SK-N-SH (cell line): Measurements from ENCODE around the gene MPIG6B. TPM values are rescaled to one million over a fixed set of nuclear protein-coding genes. Genes with fewer than 3 reads are reported as not detected.

Source experiments
- CTCF ChIA-PET: fragments of 300-600, 350-600 bp; formaldehyde crosslinking; extraction: SDS; loops from one replicate; lab custom pipeline; 2021; lab: Yijun Ruan, JAX
- POLR2A ChIA-PET: fragments of 350-600 bp; sonication (Branson Sonifier 250); formaldehyde crosslinking; extraction: SDS; loops from one replicate; lab custom pipeline; 2020; ENCODE audit warnings: antibody characterized with exemption, inconsistent platforms; lab: Yijun Ruan, JAX
- DNase-seq: peaks from one replicate; pipeline ENCODE4 v3.0.0; 2012
- H2AFZ ChIP-seq: fragments of 200-600 bp; sonication (generic); 2 replicates; pipeline ENCODE4 v1.8.1; 2016; ENCODE audit warnings: antibody characterized with exemption, mild to moderate bottlenecking, low read depth
- H3F3A ChIP-seq: fragments of 200-600 bp; sonication (generic); replicated peaks from 2 replicates; pipeline ENCODE3; 2016; ENCODE audit warnings: antibody characterized with exemption, mild to moderate bottlenecking; ENCODE audit not compliant: insufficient read depth
- H3K27ac ChIP-seq, 2 experiments: fragments of 200-500 bp in 1 of 2; fragments of 200-600 bp in 1 of 2; sonication (Bioruptor generic) in 1 of 2; sonication (generic), shearing (Covaris generic) in 1 of 2; 2 replicates each; pipeline versions ENCODE4 v1.5.1 to v1.6.1; 2014 to 2016; ENCODE audit warnings: low read depth in 2 of 2, inconsistent platforms in 1 of 2, low read length in 1 of 2, mild to moderate bottlenecking in 1 of 2, mixed read lengths in 1 of 2
- H3K27me3 ChIP-seq: fragments of 200-600 bp; sonication (generic), shearing (Covaris generic); 2 replicates; pipeline ENCODE4 v1.6.1; 2016; ENCODE audit warnings: mixed run types; ENCODE audit not compliant: insufficient read depth
- H3K36me3 ChIP-seq, 2 experiments: fragments of 200-500 bp in 1 of 2; fragments of 200-600 bp in 1 of 2; sonication (Bioruptor generic) in 1 of 2; sonication (generic) in 1 of 2; replicated peaks in 1 of 2; 2 replicates each; pipeline versions ENCODE3 to v1.5.1; 2014 to 2016; ENCODE audit warnings: low read length in 1 of 2, mild to moderate bottlenecking in 1 of 2; ENCODE audit not compliant: insufficient read depth in 2 of 2, control insufficient read depth in 1 of 2
- H3K4me1 ChIP-seq, 2 experiments: fragments of 200-500 bp in 1 of 2; fragments of 200-600 bp in 1 of 2; sonication (Bioruptor generic) in 1 of 2; sonication (generic), shearing (Covaris generic) in 1 of 2; 2 replicates each; pipeline versions ENCODE4 v1.5.1 to v1.6.1; 2014 to 2016; ENCODE audit warnings: low read depth in 1 of 2, low read length in 1 of 2, mixed run types in 1 of 2; ENCODE audit not compliant: insufficient read depth in 2 of 2, control insufficient read depth in 1 of 2
- H3K4me2 ChIP-seq: fragments of 200-600 bp; sonication (generic), shearing (Covaris generic); 2 replicates; pipeline ENCODE4 v1.6.1; 2017; ENCODE audit warnings: mixed run types
- H3K4me3 ChIP-seq, 2 experiments: fragments of 200-500 bp in 1 of 2; fragments of 200-600 bp in 1 of 2; sonication (Bioruptor generic) in 1 of 2; sonication (generic), shearing (Covaris generic) in 1 of 2; 2 replicates each; pipeline versions ENCODE4 v1.5.1 to v1.8.1; 2014 to 2016; ENCODE audit warnings: low read depth in 2 of 2, inconsistent platforms in 1 of 2, low read length in 1 of 2, mild to moderate bottlenecking in 1 of 2, mixed read lengths in 1 of 2, moderate library complexity in 1 of 2
- H3K79me2 ChIP-seq: fragments of 200-600 bp; sonication (generic); 2 replicates; pipeline ENCODE4 v1.8.1; 2017; ENCODE audit warnings: mild to moderate bottlenecking; ENCODE audit not compliant: insufficient read depth
- H3K9ac ChIP-seq: fragments of 200-600 bp; sonication (generic); 2 replicates; pipeline ENCODE4 v1.6.1; 2017; ENCODE audit warnings: mixed run types
- H3K9me2 ChIP-seq: fragments of 200-600 bp; sonication (generic); 2 replicates; pipeline ENCODE4 v1.6.1; 2017; ENCODE audit warnings: mixed run types
- H3K9me3 ChIP-seq: fragments of 200-600 bp; sonication (generic); 2 replicates; pipeline ENCODE4 v1.6.1; 2017; ENCODE audit warnings: mixed run types, mild to moderate bottlenecking, moderate library complexity
- H4K20me1 ChIP-seq: fragments of 200-600 bp; sonication (generic); 2 replicates; pipeline ENCODE4 v1.6.1; 2017; ENCODE audit warnings: mild to moderate bottlenecking, mixed run types; ENCODE audit not compliant: insufficient read depth
- CHD2 ChIP-seq: fragments of 150-350 bp; IDR thresholded peaks from 2 replicates; pipeline ENCODE4 v1.6.1; 2018; ENCODE audit warnings: low read length; ENCODE audit not compliant: partially characterized antibody
- CTCF ChIP-seq: fragments of 200-600 bp; sonication (generic); IDR thresholded peaks from 2 replicates; pipeline ENCODE4 v1.6.1; 2017; ENCODE audit warnings: antibody characterized with exemption, mild to moderate bottlenecking, moderate library complexity
- EP300 ChIP-seq, 2 experiments: IDR thresholded peaks; 2 replicates each; pipeline versions ENCODE4 v1.4.0 to v1.6.1; 2012; ENCODE audit warnings: borderline replicate concordance in 1 of 2, low read depth in 1 of 2, low read length in 1 of 2
- FOSL2 ChIP-seq: IDR thresholded peaks from 2 replicates; pipeline ENCODE4 v1.4.0; 2012; ENCODE audit warnings: low read depth, mild to moderate bottlenecking, moderate library complexity, borderline replicate concordance
- GABPA ChIP-seq: IDR thresholded peaks from 2 replicates; pipeline ENCODE4 v1.4.0; 2012; ENCODE audit warnings: low read depth, mild to moderate bottlenecking
- JUND ChIP-seq: IDR thresholded peaks from 2 replicates; pipeline ENCODE4 v1.4.0; 2012
- MAX ChIP-seq: IDR thresholded peaks from 2 replicates; pipeline ENCODE4 v1.4.0; 2012; ENCODE audit warnings: low read depth
- MXI1 ChIP-seq: IDR thresholded peaks from 2 replicates; pipeline ENCODE4 v1.6.1; 2012; ENCODE audit warnings: mild to moderate bottlenecking, low read depth, low read length, improper control_type of control experiment
- PBX3 ChIP-seq: IDR thresholded peaks from 2 replicates; pipeline ENCODE4; 2012
- POLR2AphosphoS5 ChIP-seq: IDR thresholded peaks from 2 replicates; pipeline ENCODE4 v1.6.1; 2012; ENCODE audit warnings: low read depth, low read length
- RAD21 ChIP-seq: IDR thresholded peaks from 2 replicates; pipeline ENCODE4 v1.6.1; 2012; ENCODE audit warnings: mild to moderate bottlenecking, low read length
- REST ChIP-seq: IDR thresholded peaks from 2 replicates; pipeline ENCODE4 v1.6.1; 2012; ENCODE audit warnings: mild to moderate bottlenecking, low read depth, low read length, moderate library complexity
- TAF1 ChIP-seq: IDR thresholded peaks from 2 replicates; pipeline ENCODE4 v1.6.1; 2012; ENCODE audit warnings: low read depth, mild to moderate bottlenecking, low read length, moderate library complexity, borderline replicate concordance
- TCF12 ChIP-seq: IDR thresholded peaks from 2 replicates; pipeline ENCODE4 v1.4.0; 2012
- TEAD4 ChIP-seq: IDR thresholded peaks from 2 replicates; pipeline ENCODE4 v1.4.0; 2012; ENCODE audit warnings: mild to moderate bottlenecking, borderline replicate concordance; ENCODE audit not compliant: insufficient read depth
- YY1 ChIP-seq: IDR thresholded peaks from 2 replicates; pipeline ENCODE4 v1.4.0; 2012; ENCODE audit warnings: low read depth, mild to moderate bottlenecking
- ZBTB33 ChIP-seq: IDR thresholded peaks from 2 replicates; pipeline ENCODE4 v1.4.0; 2012; ENCODE audit warnings: low read depth, borderline replicate concordance
- WGBS: methylation state at CpG from one replicate; pipeline ENCODE4 v1.1.6; 2017; ENCODE audit warnings: low lambda C conversion rate; 5-methylcytosine and 5-hydroxymethylcytosine counted together
- polyA plus RNA-seq, 3 experiments: library from polyadenylated mRNA; depleted of rRNA; stranded (reverse); fragments of >200 nt; gene quantifications; 2 replicates each; pipeline ENCODE4 v1.2.3, GENCODE V29; 2012

MPIG6B gene
- polyA plus RNA-seq, 1 of the 3 experiments (the other 2 are of a cell fraction), result not detected

- no peak for TF ChIP-seq ZBTB33
- TF ChIP-seq FOSL2, result no peak
- no peak for TF ChIP-seq CTCF
- no peak for TF ChIP-seq TEAD4
- TF ChIP-seq GABPA, result no peak
Measured at GRCh38 chr6:31734247-31734820, 11.2 kb downstream of the MPIG6B start (continued).

- DNase-seq, result no peak
- CTCF ChIA-PET, result interaction anchor here (1.0 to 5.5 kb wide), 5 partner anchors 31 to 96 kb away, joined by 3 to 23 read pairs (median 5); partner anchors contain the start of gene VARS1
- H3K27me3 ChIP-seq, result no peaks in the 10 kb centered on the region
- peaks cover 21% of the 10 kb centered on the region for H4K20me1 ChIP-seq
- peak overlapping the region; percentile 99 for H3K4me2 ChIP-seq
- POLR2A ChIA-PET, result interaction anchor here (1.3 to 1.5 kb wide), 3 partner anchors 32 to 100 kb away, joined by 4 to 6 read pairs (median 4); partner anchors contain the start of genes ABHD16A, HSPA1A and HSPA1L
- peaks cover 26 to 39% of the 10 kb centered on the region in 2 experiments for H3K36me3 ChIP-seq
- H3K4me1 ChIP-seq, result peaks cover 29 to 38% of the 10 kb centered on the region in 2 experiments; a peak in 3 of 4 replicates
- H3K4me3 ChIP-seq, result peak overlapping the region; percentile 85 to 86
- H3K9ac ChIP-seq, result peak overlapping the region; percentile 97
- no peaks in the 10 kb centered on the region for H3K9me2 ChIP-seq
- H2AFZ ChIP-seq, result no peak overlapping the region
- TF ChIP-seq REST (no peak), MAX (peak; percentile 82; the same call in 1 of the 2 replicates), MXI1 (no peak), TEAD4 (no peak), PBX3 (peak; percentile 68), RAD21 (no peak), JUND (peak; percentile 79; the same call in 1 of the 2 replicates), TAF1 (0 out of 2 replicates have a peak, but pooled peaks have one; percentile 4), CHD2 (peak; percentile 20), TCF12 (peak; percentile 21; the same call in 1 of the 2 replicates), POLR2AphosphoS5 (peak; percentile 31; the same call in 1 of the 2 replicates), EP300 (IDR thresholded peaks at IDR 0.05; ENCODE audit: borderline replicate concordance in 1 of 2, low read depth in 1 of 2, low read length in 1 of 2) (no peak), GABPA (peak; percentile 58), FOSL2 (peak; percentile 86), YY1 (0 out of 2 replicates have a peak, but pooled peaks have one; percentile 69)
- peaks cover 62% of the 10 kb centered on the region for H3K79me2 ChIP-seq
- 2% methylated on average over 18 of the region's 18 CpGs for WGBS
- peak overlapping the region; percentile 88 to 90 for H3K27ac ChIP-seq
- H3F3A ChIP-seq, result peaks cover 60% of the 10 kb centered on the region
- no peaks in the 10 kb centered on the region for H3K9me3 ChIP-seq
Measured at GRCh38 chr6:31734821-31735406, 11.7 kb downstream of the MPIG6B start.
